NCI-H2227 treated with DMSO at 0.1 percent for 48 hours (cell line): Measurements from ENCODE around the gene AREG.

ENCODE experiments used
- DNase-seq: peaks from one replicate; lab custom pipeline; 2025; lab: John Stamatoyannopoulos, UW

AREG gene

GRCh38 chr4:74433043-74433442, 11.9 kb upstream of the AREG start:
- no peak for DNase-seq

- no peak for DNase-seq
Observed at GRCh38 chr4:74433541-74434172, 11.3 kb upstream of the AREG start.

- no peak for DNase-seq
Observed at GRCh38 chr4:74435296-74435695, 9.6 kb upstream of the AREG start.

- DNase-seq: no peak
Observed at GRCh38 chr4:74437866-74438265, 7.1 kb upstream of the AREG start.

GRCh38 chr4:74438661-74439060, 6.3 kb upstream of the AREG start:
- no peak for DNase-seq

GRCh38 chr4:74439952-74440351, 5.0 kb upstream of the AREG start:
- no peak for DNase-seq

GRCh38 chr4:74440356-74440755, 4.6 kb upstream of the AREG start:
- no peak for DNase-seq

GRCh38 chr4:74441744-74442143, 3.2 kb upstream of the AREG start:
- no peak for DNase-seq

- no peak for DNase-seq
Observed at GRCh38 chr4:74446193-74446868, 1.4 kb downstream of the AREG start.

- no peak for DNase-seq
Observed at GRCh38 chr4:74446896-74447295, 2.0 kb downstream of the AREG start.

GRCh38 chr4:74447636-74448233, 2.8 kb downstream of the AREG start:
- DNase-seq: no peak

GRCh38 chr4:74449571-74450297, 4.8 kb downstream of the AREG start:
- DNase-seq: no peak

- DNase-seq: no peak
Observed at GRCh38 chr4:74450298-74450683, 5.4 kb downstream of the AREG start.

- DNase-seq: no peak
Observed at GRCh38 chr4:74451214-74451661, 6.3 kb downstream of the AREG start.

- DNase-seq: no peak
Observed at GRCh38 chr4:74453037-74453635, 8.2 kb downstream of the AREG start.

- no peak for DNase-seq
Observed at GRCh38 chr4:74453829-74454742, 9.2 kb downstream of the AREG start.

GRCh38 chr4:74455361-74456055, 10.6 kb downstream of the AREG start:
- no peak for DNase-seq

GRCh38 chr4:74456056-74456744, 11.3 kb downstream of the AREG start:
- no peak for DNase-seq

- no peak for DNase-seq
Observed at GRCh38 chr4:74456849-74457395, 12.0 kb downstream of the AREG start.

GRCh38 chr4:74460833-74461232, 15.9 kb downstream of the AREG start:
- DNase-seq: no peak
